OCI-LY7 (cell line): ENCODE results near the gene PLCE1.

Experiments
- CTCF ChIP-seq: fragments of 200-600 bp; sonication (generic); conservative IDR thresholded peaks from 2 replicates; pipeline ENCODE4 v1.5.1; 2014; ENCODE audit warnings: mild to moderate bottlenecking, antibody characterized with exemption, low read length, moderate library complexity, mixed read lengths
- EZH2phosphoT487 ChIP-seq: fragments of 200-600 bp; sonication (generic); IDR thresholded peaks from 2 replicates; pipeline ENCODE4 v1.6.1; 2018; ENCODE audit warnings: low read depth, borderline replicate concordance, mild to moderate bottlenecking, mixed run types, antibody characterized with exemption, low read length, moderate library complexity, mixed read lengths

GRCh38 chr10:93993414-93993781 is 333 bp upstream of the PLCE1 start:
- TF ChIP-seq EZH2phosphoT487 = no peak
- TF ChIP-seq CTCF = no peak
